Activated CD4-positive, alpha-beta memory T cell treated with anti-CD3 and anti-CD28 coated beads for 36 hours (primary cell): ENCODE results near the gene NFKBIE. TPM values are rescaled to one million over a fixed set of nuclear protein-coding genes. Genes with fewer than 3 reads are reported as not detected.
"Not testable (repeated sequence)": the region's sequence is repeated elsewhere in the genome, so short reads cannot be mapped to it uniquely, and the experiment has no call there.

Experiments
- CTCF ChIA-PET: fragments of 350-600 bp; sonication (Branson Sonifier 250); formaldehyde crosslinking; loops from one replicate; lab custom pipeline; 2021; ENCODE audit warnings: antibody characterized with exemption, inconsistent platforms; lab: Charles Lee
- POLR2A ChIA-PET: fragments of 350-600 bp; sonication (Branson Sonifier 250); formaldehyde crosslinking; loops from one replicate; lab custom pipeline; 2021; ENCODE audit warnings: antibody characterized with exemption; lab: Charles Lee
- DNase-seq: peaks from one replicate; pipeline ENCODE4 v3.0.0-alpha.2; 2020
- H3K27ac Mint-ChIP-seq: one replicate; pipeline ENCODE4 v1.8.0; 2021; ENCODE audit warnings: mixed read lengths
- H3K27me3 Mint-ChIP-seq: one replicate; pipeline ENCODE4 v1.8.0; 2021; ENCODE audit warnings: mixed read lengths
- H3K36me3 Mint-ChIP-seq: one replicate; pipeline ENCODE4 v1.8.0; 2021; ENCODE audit warnings: mixed read lengths
- H3K4me1 Mint-ChIP-seq: one replicate; pipeline ENCODE4 v1.8.0; 2021; ENCODE audit warnings: low read depth, mixed read lengths
- H3K4me3 Mint-ChIP-seq: one replicate; pipeline ENCODE4 v1.8.0; 2021; ENCODE audit warnings: mild to moderate bottlenecking, mixed read lengths
- H3K9me3 Mint-ChIP-seq: one replicate; pipeline ENCODE4 v1.8.0; 2021; ENCODE audit warnings: mixed read lengths
- intact Hi-C: fragments of 100-400 bp; cut with micrococcal nuclease; formaldehyde crosslinking; loops from one replicate; pipeline ENCODE4 v1.15.1; 2023
- total RNA-seq, 2 experiments: library from RNA; stranded (reverse); gene quantifications; one replicate each; pipeline ENCODE4 v1.2.3, GENCODE V29; 2021

Gene NFKBIE
- 10 to 100 TPM; 24.7 to 25.1 TPM for total RNA-seq

GRCh38 chr6:44265007-44265721 lies at the start of gene NFKBIE:
Gene NFKBIE (minus strand): TSS chr6:44265551. CDS start chr6:44265346, 205 bp downstream.
- peak; percentile 98 for DNase-seq
- Mint-ChIP-seq H3K27ac (peak within 1 kb of the TSS; percentile 94), H3K4me3 (peak within 1 kb of the TSS; percentile 97), H3K9me3 (no peaks in the 10 kb centered on the region), H3K27me3 (peaks cover 18% of the 10 kb centered on the region), H3K4me1 (peaks cover 49% of the 10 kb centered on the region), H3K36me3 (peaks cover 25% of the 10 kb centered on the region)
- ChIA-PET CTCF (interaction anchor here (0.9 to 5.8 kb wide), 8 partner anchors 9 to 190 kb away, joined by 3 to 68 read pairs (median 4); partner anchors contain the start of genes AARS2 and HSP90AB1), POLR2A (interaction anchor here (1.1 to 4.7 kb wide), 6 partner anchors 9 to 42 kb away, joined by 3 to 79 read pairs (median 4); partner anchors contain the start of genes HSP90AB1 and SLC29A1)
- intact Hi-C loops, result loop anchor here (1.0 to 2.0 kb wide), 7 partner anchors 8 to 139 kb away; partner anchors contain the start of genes CDC5L, HSP90AB1, SLC29A1 and SLC35B2

GRCh38 chr6:44314657-44315056 lies 49.3 kb upstream of the NFKBIE start:
- Mint-ChIP-seq H3K36me3 (peaks cover 11% of the 10 kb centered on the region), H3K4me1 (peaks cover 20% of the 10 kb centered on the region), H3K27me3 (peaks cover 15% of the 10 kb centered on the region)
- CTCF ChIA-PET, result interaction anchor here (0.7 to 6.0 kb wide), 7 partner anchors 12 to 498 kb away, joined by 3 to 68 read pairs (median 4); partner anchors contain the start of gene NFKBIE
- H3K27ac Mint-ChIP-seq, H3K4me3 Mint-ChIP-seq, H3K9me3 Mint-ChIP-seq, intact Hi-C loops, POLR2A ChIA-PET, DNase-seq: not testable (repeated sequence)

DNA sequence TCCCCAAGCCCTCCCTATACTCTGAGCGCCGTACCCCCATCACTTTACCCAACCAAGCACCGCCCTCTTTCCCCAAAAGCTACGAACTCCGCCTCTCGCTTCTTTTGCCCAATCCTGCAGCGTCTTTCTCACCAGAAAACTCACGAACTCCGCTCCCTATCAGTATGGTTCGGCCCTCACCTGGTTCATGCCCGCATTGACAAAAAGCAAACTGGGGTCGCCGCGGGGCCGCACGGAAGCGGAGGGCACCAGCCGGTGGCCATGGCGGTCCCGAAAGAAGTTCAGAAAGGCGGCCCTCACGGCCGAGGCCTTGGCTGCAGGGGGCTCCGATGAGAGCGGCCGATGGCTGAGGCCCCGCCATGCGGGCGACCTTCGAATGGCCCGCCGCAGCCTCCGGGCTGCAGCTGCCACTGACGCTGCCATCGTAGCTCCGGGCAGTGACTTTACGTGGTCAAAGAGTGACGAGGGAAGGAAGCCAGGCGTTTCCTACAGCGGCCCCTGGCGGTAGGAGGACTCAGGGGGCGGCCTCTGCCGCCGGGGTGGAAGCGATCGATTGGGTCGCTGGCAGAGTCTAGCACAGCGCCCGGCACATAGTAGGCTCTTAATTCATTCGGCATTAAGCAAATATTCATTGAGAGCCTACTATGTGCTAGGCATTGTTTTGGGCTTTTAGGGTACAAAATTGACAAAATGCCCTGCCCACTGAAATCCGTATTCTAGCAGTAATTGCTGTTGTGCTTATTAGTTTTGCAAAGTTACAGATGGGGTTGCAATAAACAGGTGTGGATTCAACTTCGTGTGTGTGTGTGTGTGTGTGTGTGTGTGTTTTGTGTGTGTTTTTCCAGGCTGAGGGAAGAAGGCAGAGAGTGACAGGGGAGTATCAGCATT lies 47.8 kb upstream of the NFKBIE start, which contains the start of gene AARS2:
Gene AARS2 (minus strand): TSS at position 447 of the 888 bp plus-strand sequence. CDS start 24 bp downstream, at position 423.
- CTCF ChIA-PET, result interaction anchor here (0.6 to 6.0 kb wide), 41 partner anchors 10 to 684 kb away, joined by 3 to 68 read pairs (median 4); partner anchors contain the start of genes CDC5L, GTPBP2, NFKBIE and SLC29A1
- Mint-ChIP-seq H3K36me3 (peaks cover 18% of the 10 kb centered on the region), H3K27me3 (peaks cover 2% of the 10 kb centered on the region), H3K4me1 (peaks cover 20% of the 10 kb centered on the region), H3K4me3 (peak within 1 kb of the TSS; percentile 98), H3K27ac (peak within 1 kb of the TSS; percentile 89), H3K9me3 (no peaks in the 10 kb centered on the region)
- peak; percentile 95 for DNase-seq
- intact Hi-C loops, result loop anchor here (2.0 kb wide), 1 partner anchor 44 kb away; no protein-coding TSS in a partner anchor
- POLR2A ChIA-PET, result interaction anchor here (1.0 to 1.9 kb wide), 4 partner anchors 43 to 68 kb away, joined by 3 to 7 read pairs (median 3); partner anchors contain the start of genes HSP90AB1 and TMEM151B

- H3K36me3 Mint-ChIP-seq, result peaks cover 24% of the 10 kb centered on the region
These were observed 46.4 kb upstream of the NFKBIE start for GRCh38 chr6:44311767-44312166.

GRCh38 chr6:44311304-44311703 lies 46.0 kb upstream of the NFKBIE start:
- Mint-ChIP-seq H3K27ac (no peak overlapping the region), H3K36me3 (peaks cover 24% of the 10 kb centered on the region), H3K4me1 (peaks cover 20% of the 10 kb centered on the region), H3K4me3 (no peak overlapping the region), H3K9me3 (no peaks in the 10 kb centered on the region), H3K27me3 (no peaks in the 10 kb centered on the region)
- intact Hi-C loops, result no loop called here
- DNase-seq, result no peak
- ChIA-PET CTCF (interaction anchor here (1.0 to 6.0 kb wide), 3 partner anchors 13 to 215 kb away, joined by 3 to 68 read pairs (median 4); partner anchors contain the start of gene NFKBIE), POLR2A (no interaction called here)

More at GRCh38 chr6:44311767-44312166, 46.4 kb upstream of the NFKBIE start:
- Mint-ChIP-seq H3K4me1 (peaks cover 20% of the 10 kb centered on the region), H3K9me3 (no peaks in the 10 kb centered on the region), H3K27me3 (no peaks in the 10 kb centered on the region), H3K4me3 (peak overlapping the region; percentile 98), H3K27ac (no peak overlapping the region)
- POLR2A ChIA-PET, result no interaction called here
- intact Hi-C loops, result loop anchor here (2.0 kb wide), 1 partner anchor 43 kb away; no protein-coding TSS in a partner anchor
- CTCF ChIA-PET, result interaction anchor here (1.0 to 6.0 kb wide), 5 partner anchors 9 to 88 kb away, joined by 3 to 68 read pairs (median 14); partner anchors contain the start of genes NFKBIE and SLC29A1
- DNase-seq, result no peak

DNA sequence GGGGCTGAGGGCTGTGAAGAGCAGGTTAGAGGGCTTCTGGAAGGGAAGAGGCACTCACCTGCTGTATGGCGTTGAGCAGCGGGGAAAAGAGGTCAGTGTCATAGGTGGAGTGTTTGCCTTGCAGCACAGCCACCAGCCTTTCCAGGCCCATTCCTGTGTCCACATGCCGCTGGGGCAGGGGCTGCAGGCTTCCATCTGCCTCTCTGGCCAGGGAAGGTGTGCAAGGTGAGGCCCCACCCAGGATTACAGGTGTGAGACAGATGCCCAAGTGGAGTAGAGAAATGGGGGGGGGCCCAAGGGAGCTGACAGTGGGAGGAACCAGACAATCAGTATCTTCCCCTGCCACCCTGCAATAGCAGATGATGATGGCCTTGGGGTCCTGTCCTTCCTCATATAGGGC lies 44.9 kb upstream of the NFKBIE start:
- Mint-ChIP-seq H3K36me3 (peaks cover 31% of the 10 kb centered on the region), H3K4me1 (peaks cover 20% of the 10 kb centered on the region), H3K9me3 (no peaks in the 10 kb centered on the region), H3K27ac (no peak overlapping the region), H3K27me3 (no peaks in the 10 kb centered on the region), H3K4me3 (no peak overlapping the region)
- CTCF ChIA-PET, result interaction anchor here (1.3 to 1.9 kb wide), 4 partner anchors 28 to 214 kb away, joined by 3 to 10 read pairs (median 5); no protein-coding TSS in a partner anchor
- intact Hi-C loops, result no loop called here
- POLR2A ChIA-PET, result no interaction called here
- no peak for DNase-seq

- intact Hi-C loops, result no loop called here
- Mint-ChIP-seq H3K9me3 (no peaks in the 10 kb centered on the region), H3K36me3 (peaks cover 31% of the 10 kb centered on the region), H3K4me3 (no peak overlapping the region), H3K27me3 (no peaks in the 10 kb centered on the region), H3K4me1 (peaks cover 20% of the 10 kb centered on the region), H3K27ac (no peak overlapping the region)
- CTCF ChIA-PET, result interaction anchor here (1.6 to 1.9 kb wide), 3 partner anchors 29 to 137 kb away, joined by 4 to 10 read pairs (median 6); no protein-coding TSS in a partner anchor
- no peak for DNase-seq
- POLR2A ChIA-PET, result interaction anchor here (1.0 kb wide), 1 partner anchor 9 kb away, joined by 3 read pairs; no protein-coding TSS in a partner anchor
These were observed 44.3 kb upstream of the NFKBIE start for GRCh38 chr6:44309631-44310030.

- intact Hi-C loops, result no loop called here
- DNase-seq, result no peak
- Mint-ChIP-seq H3K27ac (no peak overlapping the region), H3K27me3 (no peaks in the 10 kb centered on the region), H3K36me3 (peaks cover 31% of the 10 kb centered on the region), H3K4me1 (peaks cover 20% of the 10 kb centered on the region), H3K4me3 (no peak overlapping the region), H3K9me3 (no peaks in the 10 kb centered on the region)
- ChIA-PET POLR2A (interaction anchor here (1.0 kb wide), 1 partner anchor 8 kb away, joined by 3 read pairs; no protein-coding TSS in a partner anchor), CTCF (interaction anchor here (1.6 to 1.9 kb wide), 3 partner anchors 29 to 137 kb away, joined by 4 to 10 read pairs (median 6); no protein-coding TSS in a partner anchor)
These were observed 43.7 kb upstream of the NFKBIE start for GRCh38 chr6:44309092-44309491.

- H3K36me3 Mint-ChIP-seq, result peaks cover 42% of the 10 kb centered on the region
- POLR2A ChIA-PET, result interaction anchor here (0.5 kb wide), 1 partner anchor 10 kb away, joined by 3 read pairs; no protein-coding TSS in a partner anchor
- H3K9me3 Mint-ChIP-seq, result no peaks in the 10 kb centered on the region
- intact Hi-C loops, result no loop called here
- peaks cover 10% of the 10 kb centered on the region for H3K4me1 Mint-ChIP-seq
- no peaks in the 10 kb centered on the region for H3K27me3 Mint-ChIP-seq
- no peak overlapping the region for H3K4me3 Mint-ChIP-seq
- CTCF ChIA-PET, result interaction anchor here (0.6 to 4.6 kb wide), 4 partner anchors 11 to 571 kb away, joined by 3 to 66 read pairs (median 11); partner anchors contain the start of gene TMEM151B
- DNase-seq, result no peak
- no peak overlapping the region for H3K27ac Mint-ChIP-seq
These were observed 41.9 kb upstream of the NFKBIE start for GRCh38 chr6:44307217-44307616.

GRCh38 chr6:44306710-44307109 lies 41.4 kb upstream of the NFKBIE start:
- POLR2A ChIA-PET, result interaction anchor here (0.5 to 1.6 kb wide), 2 partner anchors 11 to 12 kb away, joined by 3 to 4 read pairs; no protein-coding TSS in a partner anchor
- Mint-ChIP-seq H3K27me3 (no peaks in the 10 kb centered on the region), H3K27ac (no peak overlapping the region), H3K36me3 (peaks cover 46% of the 10 kb centered on the region), H3K4me1 (peaks cover 5% of the 10 kb centered on the region), H3K9me3 (no peaks in the 10 kb centered on the region), H3K4me3 (no peak overlapping the region)
- no peak for DNase-seq
- intact Hi-C loops, result no loop called here
- CTCF ChIA-PET, result interaction anchor here (3.6 to 4.6 kb wide), 2 partner anchors 11 to 39 kb away, joined by 19 to 66 read pairs; partner anchors contain the start of gene TMEM151B
